OCI-M2 (cell line): ENCODE results near the gene ZNF385B.
"Not testable (repeated sequence)": the region's sequence is repeated elsewhere in the genome, so short reads cannot be mapped to it uniquely, and the experiment has no call there.

Experiments used
- DNase-seq: peaks from one replicate; lab custom pipeline; 2025; ENCODE audit not compliant: unreplicated experiment; lab: John Stamatoyannopoulos, UW

The ZNF385B gene

DNA sequence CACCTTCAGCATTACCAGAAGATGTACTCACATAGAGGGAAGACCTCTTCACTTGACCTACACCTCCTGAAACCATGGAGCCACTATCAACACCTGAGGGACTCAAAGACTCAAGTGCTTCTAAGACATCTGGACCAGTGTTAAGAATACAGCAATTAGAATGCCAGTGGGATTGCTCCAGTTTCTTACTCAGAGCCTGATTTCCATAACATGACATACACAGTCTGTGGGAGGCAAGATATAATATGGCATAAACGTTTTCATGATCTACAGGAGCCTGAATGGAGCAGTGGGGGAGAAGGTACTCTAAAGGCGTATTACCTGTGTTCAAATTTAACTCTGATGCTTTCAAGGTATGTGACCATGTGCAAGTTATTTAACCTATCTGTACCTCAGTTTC, 57.2 kb downstream of the ZNF385B start:
- DNase-seq = no peak

DNA sequence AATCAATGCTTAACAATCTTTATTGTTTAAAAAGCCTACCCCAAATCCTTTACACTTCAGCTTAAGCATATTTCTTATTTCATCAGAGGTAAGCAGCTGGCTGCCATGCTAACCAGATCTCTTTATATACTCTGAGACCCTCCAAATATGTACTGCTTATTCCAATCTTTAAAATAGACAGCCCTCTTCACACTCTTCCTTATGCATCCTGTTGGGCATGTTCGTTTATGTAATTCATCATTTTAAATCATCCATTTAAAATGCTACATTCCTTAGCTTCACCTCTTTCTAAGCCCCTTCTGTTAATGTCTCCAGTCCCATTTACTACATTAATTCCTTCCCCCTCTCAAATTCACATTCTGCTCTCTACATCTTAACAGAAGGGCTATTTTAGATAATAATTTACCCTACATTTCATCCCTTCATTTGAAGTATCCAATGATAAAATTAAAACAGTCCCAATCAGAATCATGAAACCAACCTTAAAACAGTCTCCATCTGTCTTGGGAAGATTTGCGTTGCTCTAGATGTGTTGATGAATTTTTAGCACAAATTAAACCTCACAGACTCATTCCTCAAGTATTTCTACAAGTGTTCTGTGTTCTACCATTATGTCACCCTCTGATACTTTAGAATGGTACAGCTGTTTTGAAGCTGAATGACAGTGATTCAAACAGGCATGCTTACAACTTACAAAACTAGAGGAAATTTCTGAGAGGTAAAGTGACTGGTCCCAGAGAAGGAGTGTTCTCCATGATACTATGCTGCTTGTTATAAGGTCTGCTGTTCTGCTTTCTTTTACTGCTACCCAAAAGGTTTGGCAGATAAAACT, 59.1 kb downstream of the ZNF385B start:
- DNase-seq = no peak

DNA sequence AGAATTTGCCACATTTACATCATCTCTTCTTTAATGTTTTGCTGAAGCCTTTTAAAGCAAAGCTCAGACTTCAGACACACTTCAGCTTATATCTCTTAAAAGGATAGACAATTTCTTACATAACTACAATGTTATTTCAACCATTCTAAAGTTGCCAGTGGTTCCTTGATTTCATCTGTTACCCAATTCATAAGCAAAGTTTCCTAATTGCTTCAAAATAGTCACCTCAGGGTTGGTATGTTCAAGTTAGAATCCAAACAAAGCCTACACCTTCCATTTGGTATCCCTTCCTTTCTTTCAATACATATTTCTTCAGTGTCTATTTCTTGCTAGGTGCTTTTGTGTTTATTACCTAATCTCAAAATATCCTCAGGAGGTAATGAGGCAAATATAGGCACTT, 60.6 kb downstream of the ZNF385B start:
- DNase-seq = no peak

DNA sequence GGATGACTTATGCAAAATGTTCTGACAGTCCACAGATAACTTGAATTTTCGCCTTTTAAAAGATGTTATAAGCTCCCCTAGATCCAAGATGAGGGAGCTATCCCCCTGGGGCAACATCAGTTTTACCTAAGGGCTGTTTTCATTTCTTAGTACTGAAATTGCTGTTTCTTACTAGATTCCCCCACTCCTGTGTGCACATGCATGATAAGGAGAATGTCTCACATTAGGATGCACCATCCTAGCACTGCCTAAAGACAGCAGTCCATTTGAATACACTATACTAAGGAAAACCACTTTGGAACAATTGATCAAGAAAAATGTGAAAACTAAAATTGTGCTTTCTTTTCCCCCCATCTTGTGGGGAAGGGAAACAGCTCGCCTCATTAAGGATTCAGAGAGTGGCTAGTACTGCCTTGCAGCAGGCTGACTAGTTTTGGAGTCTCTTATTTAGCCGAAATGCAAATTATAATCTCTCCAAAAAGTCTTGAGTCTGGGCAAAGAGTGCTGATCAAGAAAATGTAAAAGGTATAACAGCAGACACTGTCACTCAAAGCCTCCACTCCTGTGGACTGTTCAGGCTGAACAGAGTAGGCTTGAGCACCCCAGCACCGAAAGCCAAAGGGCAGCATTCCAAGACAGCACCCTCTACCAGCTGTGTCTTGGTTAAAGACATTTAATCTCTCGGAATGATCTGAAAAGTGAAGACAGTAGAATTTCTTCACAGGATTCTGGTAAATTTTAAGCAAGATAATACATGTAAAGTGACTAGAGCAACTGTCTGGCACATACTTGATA, 65.0 kb downstream of the ZNF385B start:
- no peak for DNase-seq

DNA sequence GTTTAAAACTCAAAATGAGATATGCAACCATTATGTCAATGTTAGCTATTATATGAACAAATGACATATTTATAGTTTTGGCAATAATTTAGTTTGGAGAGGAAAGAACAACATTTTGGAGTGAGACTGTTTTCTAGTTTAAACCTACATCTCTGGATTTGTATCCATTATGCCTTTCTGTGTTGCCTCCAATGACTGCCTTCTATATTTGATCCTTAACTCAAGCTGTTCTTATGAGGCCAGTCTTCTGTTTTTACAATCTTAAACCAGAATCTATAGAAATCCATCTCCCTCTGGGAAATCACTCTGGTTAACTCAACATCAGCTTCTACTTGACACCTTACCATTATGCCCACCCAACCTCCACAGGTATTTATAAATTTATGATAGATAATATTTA, 67.5 kb downstream of the ZNF385B start:
- no peak for DNase-seq

DNA sequence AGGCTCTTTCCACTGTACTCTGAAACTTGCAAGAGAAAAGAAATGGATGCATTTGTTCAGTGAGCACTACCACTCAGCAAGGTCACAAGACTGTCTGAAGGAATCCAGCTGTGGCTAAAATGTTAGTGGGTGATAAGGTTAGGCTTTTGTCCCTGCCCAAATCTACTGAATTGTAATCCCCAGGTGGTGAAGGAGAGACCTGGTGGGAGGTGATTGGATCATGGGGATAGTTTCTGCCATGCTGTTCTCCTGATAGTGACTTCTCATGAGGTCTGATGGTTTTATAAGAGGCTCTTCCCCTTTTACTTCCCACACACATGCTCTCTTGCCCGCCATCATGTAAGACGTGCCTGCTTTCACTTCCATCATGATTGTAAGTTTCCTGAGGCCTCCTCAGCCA, 68.2 kb downstream of the ZNF385B start:
- no peak for DNase-seq

DNA sequence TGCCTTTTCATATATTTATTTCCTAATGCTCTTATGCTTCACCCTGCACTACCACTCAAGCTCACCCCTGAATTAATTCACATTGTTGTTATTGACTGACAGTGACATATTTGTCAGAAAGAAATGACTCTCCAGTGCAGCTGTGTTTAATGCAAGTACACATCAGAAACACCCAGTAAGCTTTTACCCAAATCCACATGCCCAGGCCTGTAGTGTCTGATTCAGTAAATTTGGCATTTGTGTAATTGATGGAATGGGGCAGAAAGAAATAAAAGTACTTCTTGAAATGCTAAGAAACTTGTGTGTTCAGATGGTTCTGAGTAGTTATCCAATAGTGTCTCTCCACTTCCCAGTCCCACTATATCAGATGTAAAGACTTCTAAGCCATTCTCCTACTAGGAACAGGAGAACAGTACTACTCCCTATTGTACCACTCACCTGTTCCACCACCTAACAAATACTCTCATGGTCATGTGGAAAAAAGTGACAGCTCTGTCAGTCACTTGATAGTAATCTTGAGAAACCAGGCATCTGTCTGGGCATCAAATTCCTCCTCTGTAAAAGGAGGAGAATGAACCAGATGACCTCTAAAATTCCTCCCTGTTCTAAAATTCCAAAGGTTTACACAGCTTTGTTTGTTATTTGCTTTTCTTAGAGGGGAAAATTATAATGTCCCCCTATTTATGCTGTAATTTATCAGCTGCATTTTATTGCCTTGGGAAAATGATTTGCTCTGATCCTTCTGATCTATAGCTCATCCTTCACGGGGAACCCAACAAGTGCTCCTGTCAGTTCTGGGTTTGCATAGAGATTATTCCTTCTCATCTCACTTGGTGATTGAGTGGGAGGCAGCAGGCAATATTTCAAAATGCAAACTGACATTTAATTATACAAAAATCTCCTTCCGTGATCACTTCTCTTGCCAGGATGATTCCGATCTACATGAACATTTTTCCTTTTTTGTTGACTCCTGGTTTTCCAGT, 70.9 kb downstream of the ZNF385B start:
- DNase-seq = no peak

DNA sequence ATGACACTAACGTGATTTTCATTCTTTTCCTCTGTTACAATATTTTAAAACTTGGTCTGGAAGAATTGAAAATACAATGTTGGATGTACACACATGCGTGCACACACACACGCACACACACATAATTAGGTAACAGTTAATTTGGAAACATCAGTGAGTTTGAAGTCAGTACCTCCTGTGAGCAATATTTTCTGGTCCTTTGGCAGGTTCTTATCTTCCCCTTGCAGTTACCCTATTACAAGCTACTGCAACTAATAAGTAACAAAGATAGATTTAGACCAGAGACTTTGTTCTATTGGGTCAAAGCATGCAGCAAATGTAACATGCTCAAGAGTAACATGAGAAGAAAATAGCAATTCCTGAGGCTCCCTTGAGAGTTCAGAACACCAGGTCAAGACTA, 73.3 kb downstream of the ZNF385B start:
- no peak for DNase-seq

DNA sequence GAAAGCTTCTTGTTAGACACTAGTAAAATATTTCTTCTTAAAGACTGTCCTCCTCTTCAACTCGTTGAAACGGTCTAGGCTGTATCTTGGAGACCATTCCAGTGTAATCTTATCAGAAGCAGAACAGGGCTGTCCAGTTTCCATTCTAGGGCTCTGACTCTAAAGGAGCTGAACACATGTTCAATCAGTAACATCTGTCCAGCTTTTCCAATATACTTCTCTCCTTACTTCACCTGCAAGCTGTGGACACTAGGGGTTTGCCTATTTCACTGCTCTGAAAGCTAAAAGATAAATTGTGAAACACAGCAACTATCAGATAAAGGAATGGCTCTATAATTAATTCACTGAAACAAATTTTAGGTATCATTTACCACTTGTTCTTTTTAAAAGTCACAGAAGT, 73.8 kb downstream of the ZNF385B start:
- peak; percentile 34 for DNase-seq

DNA sequence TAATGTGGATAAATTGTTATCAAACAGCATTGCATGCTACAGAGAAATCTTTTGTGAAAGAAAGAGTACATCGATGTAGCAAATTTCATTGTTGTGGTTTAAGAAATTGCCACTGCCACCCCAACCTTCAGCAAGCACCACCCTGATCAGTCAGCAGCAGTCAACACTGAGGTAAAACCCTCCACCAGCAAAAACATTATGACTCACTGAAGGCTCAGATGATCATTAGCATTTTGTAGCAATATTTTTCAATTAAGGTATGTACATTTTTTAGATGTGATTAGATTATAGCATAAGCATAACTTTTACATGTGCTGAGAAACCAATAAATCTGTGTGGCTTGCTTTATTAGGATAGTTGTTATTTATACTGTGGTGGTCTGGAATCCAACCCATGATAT, 75.5 kb downstream of the ZNF385B start:
- DNase-seq = no peak

DNA sequence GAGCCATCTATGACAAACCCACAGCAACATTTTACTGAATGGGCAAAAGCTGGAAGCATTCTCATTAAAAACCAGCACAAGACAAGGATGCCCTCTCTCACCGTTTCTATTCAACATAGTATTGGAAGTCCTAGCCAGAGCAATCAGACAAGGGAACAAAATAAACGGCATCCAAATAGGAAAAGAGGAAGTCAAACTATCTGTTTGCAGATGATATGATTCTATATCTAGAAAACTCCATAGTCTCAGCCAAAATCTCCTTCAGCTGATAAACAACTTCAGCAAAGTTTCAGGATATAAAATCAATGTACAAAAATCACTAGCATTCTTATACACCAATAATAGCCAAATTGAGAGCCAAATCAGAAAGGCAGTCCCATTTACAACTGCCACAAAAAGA, 79.1 kb downstream of the ZNF385B start:
- DNase-seq = not testable (repeated sequence)

DNA sequence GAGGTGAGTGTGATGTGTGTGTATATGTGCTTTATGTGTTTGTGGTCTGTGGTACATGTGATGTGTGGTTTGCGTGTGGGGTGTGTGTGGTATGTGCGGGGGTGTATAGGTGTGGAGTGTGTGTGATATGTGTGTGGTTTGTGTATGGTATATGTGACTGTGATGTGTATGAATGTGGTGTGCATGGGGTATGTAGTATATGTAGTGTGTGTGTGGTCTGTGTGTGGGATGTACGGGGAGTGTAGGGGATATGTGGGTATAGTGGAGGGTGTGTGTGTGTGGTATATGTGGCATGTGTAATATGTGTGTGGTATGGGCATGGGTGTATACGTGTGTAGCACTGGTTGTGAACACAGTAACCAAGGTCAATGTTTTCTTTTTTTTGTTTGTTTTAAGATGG, 87.4 kb downstream of the ZNF385B start:
- DNase-seq = no peak

DNA sequence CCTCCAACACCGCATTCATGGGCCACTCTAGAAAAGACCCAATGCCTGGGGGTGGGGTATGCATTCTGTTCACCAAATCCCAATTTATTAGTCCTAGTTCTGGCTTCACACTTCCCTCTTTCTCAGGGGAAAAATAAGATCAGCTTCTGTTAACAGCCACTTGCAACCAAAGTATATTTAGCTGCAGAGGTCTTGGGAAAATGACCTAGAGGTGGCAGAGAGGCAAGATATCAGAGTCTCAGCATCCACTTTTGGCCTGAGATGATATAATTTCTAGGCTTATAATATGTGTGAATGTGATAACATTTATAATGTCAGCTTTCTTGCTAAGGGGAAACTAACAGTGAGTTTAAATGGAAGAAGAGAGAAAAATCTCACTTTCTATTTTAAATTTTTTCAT, 89.1 kb downstream of the ZNF385B start:
- DNase-seq = no peak

DNA sequence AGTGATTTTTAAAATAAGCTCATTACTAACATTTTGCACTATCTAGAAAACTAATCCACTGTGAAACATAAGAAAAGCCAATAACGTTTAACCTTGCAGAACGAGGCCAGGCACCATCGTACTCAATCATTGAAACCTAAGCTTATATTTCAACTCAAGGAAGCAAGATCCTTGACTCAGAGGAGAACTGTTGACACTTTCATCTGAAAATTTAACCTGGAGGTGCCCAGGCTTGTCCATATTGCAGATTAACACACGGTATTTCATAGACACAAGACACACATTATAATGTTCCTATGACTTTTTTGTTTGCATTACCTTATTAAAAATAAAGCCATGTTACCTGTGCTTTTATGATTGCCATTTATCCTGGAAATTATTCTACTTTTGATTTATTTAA, 89.6 kb downstream of the ZNF385B start:
- DNase-seq = no peak

DNA sequence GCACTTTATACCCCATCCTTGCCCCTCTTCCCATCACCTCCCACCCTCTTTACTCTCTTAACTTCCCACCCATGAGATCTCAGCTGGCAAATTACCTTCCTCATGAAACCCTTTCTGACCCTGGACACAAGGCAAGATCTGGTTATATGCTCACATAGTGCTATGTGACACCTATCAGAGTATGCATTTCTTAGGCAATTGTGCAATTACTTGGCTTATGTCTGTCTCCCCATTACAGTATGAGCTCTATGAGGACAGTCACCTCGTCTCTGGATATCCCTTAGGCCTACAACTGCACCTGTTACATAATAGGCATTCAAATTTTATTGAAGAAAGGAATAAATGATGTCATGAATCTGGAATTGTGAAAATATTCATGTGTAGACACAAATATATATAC, 91.4 kb downstream of the ZNF385B start:
- DNase-seq = no peak

DNA sequence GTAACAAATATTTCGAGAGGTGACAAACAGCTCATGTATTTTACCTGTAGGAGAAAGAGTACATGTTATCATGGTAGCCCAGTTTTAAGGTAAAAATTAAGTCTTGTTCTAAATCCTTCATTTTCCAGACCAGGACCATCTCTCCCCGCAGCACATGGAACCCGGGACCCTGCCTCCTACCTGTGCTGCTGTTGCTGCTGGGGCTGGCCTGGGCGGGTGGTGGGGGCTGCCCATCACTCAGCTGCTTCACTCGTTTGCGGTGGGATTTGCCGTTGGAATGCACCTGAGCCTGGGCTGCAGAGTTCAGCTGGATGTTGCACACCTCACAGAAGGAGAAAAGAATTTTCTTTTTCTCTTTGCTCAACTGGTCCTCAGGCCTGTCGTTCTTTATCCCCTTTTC, 92.1 kb downstream of the ZNF385B start:
- DNase-seq = no peak

DNA sequence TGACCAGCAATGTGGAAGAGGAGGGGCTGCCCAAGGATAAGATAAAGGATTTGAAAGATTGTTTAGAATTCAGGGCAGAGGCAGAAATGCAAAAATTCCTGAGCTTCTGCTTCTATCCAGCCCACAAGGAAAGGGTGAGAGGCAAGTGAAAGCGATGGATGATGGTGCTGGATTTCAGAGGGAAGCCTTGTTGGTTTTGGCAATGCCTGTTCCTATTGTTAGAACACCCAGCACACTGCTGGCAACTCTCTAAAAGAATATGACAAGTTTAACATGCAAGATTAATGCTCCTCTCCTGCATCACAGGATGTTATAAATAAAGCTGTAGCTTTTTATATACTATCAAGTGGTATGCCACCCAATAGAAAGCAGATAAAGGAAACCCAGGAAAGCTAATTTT, 92.6 kb downstream of the ZNF385B start:
- DNase-seq = no peak

DNA sequence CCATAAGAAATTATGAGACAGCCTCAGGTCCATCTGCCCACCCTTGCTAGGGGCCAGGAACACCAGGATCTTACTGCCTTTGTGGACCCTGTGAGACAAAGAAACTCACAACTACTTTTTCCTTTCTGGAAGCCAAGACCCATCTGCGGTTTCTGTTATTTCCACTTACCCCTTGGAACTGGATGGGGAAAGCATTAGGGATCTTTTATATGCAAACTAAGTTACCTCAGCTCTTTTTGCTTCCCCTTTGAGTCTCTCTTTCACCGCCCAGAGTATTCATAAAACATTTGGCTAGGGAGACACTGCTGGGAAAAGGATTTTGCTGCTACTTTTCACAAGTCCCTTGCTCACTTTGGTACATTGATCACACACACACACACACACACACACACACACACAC, 95.7 kb downstream of the ZNF385B start:
- no peak for DNase-seq

DNA sequence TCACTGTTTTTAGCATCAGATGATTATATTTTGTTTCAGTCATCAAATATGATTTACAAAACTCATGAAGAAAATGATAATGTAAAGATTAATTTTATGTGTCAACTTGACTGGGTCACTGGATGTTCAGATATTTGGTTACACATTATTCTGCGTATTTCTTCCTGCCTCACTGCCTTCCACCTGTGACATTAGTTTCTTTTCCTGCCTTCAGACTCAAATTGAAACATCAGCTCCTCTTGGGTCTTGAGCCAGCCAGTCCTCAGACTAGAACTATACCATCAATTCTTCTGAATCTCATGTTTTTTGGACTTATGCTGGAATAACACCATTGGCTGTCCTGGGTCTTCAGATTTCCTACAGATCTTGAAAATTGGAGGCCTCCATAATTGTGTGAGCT, 96.7 kb downstream of the ZNF385B start:
- no peak for DNase-seq

DNA sequence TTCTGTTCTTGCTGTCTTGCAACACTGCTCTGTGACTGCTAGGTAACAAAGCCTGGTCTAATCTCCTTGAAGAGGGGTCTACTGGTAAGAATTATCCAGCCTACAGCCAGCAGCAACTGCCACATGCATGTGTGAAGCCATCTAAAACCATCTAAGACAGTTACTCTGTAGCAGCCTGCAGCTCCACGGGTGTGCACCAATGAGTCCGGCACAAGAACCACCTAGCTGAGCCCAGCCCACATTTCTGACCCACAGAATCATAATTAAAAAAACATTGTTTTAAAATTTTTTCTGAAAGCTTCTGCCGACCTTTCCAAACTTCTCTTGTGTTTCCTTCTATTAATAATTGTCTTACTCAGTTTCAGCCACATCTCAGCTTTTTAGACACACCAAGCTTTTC, 102.8 kb downstream of the ZNF385B start:
- no peak for DNase-seq

DNA sequence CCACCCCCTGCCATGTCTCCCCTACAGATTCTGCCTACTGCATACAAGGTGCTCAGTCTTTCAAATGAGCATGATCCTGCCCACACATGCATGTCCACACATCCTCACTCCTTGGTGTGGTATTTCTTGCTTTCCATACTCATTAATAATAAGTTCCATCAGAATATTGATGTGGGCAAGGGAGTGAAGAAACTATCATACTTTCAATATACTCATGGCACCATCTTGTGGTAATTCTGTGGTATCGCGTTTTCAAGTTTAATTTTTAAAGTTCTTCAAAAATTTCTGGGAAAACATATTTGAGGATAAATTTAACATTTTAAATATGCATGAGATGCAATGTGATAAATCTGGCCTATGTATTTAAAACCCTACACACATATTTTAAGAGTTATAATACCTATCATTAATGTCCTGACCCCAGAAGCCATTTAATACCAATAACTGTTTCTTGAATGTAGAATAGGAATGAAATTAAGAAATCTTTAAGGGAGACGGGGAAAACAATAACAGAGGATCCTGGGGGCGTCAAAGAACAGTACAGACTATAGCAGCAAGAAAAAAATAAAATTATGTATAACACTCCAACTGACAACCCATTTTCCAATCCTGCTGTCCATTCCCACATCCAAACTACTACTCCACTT, 110.1 kb downstream of the ZNF385B start:
- DNase-seq = no peak
